GM12801 (cell line): ENCODE results near the gene CD48.

Experiments used
- TF ChIP-seq, protein P1 (sequence below): IDR thresholded peaks from one replicate; pipeline ENCODE4 v1.5.1; 2011; ENCODE audit warnings: control low read depth; ENCODE audit not compliant: insufficient read length; ENCODE audit errors: extremely low read depth

Gene CD48

DNA sequence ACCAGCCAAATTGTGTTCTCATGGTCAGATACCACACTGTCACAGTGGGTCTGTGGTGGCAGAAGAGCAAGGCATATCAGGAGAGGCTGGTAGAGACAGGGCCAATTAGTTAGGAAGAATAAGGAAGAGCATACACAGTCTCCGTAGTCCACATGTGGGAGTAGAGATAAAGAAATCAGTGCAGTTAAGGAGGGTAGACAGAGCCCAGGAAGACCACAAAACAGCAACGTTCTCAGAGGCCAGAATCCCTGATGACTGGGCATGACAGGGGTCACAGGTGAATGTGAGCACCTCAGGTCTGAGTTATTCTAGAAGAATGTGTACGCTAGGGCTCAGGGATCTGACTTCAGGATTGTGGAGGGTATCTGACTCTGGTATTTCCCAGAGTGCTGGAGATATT is 31.7 kb downstream of the CD48 start:
- TF ChIP-seq, protein P1, sequence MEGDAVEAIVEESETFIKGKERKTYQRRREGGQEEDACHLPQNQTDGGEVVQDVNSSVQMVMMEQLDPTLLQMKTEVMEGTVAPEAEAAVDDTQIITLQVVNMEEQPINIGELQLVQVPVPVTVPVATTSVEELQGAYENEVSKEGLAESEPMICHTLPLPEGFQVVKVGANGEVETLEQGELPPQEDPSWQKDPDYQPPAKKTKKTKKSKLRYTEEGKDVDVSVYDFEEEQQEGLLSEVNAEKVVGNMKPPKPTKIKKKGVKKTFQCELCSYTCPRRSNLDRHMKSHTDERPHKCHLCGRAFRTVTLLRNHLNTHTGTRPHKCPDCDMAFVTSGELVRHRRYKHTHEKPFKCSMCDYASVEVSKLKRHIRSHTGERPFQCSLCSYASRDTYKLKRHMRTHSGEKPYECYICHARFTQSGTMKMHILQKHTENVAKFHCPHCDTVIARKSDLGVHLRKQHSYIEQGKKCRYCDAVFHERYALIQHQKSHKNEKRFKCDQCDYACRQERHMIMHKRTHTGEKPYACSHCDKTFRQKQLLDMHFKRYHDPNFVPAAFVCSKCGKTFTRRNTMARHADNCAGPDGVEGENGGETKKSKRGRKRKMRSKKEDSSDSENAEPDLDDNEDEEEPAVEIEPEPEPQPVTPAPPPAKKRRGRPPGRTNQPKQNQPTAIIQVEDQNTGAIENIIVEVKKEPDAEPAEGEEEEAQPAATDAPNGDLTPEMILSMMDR, result no peak

DNA sequence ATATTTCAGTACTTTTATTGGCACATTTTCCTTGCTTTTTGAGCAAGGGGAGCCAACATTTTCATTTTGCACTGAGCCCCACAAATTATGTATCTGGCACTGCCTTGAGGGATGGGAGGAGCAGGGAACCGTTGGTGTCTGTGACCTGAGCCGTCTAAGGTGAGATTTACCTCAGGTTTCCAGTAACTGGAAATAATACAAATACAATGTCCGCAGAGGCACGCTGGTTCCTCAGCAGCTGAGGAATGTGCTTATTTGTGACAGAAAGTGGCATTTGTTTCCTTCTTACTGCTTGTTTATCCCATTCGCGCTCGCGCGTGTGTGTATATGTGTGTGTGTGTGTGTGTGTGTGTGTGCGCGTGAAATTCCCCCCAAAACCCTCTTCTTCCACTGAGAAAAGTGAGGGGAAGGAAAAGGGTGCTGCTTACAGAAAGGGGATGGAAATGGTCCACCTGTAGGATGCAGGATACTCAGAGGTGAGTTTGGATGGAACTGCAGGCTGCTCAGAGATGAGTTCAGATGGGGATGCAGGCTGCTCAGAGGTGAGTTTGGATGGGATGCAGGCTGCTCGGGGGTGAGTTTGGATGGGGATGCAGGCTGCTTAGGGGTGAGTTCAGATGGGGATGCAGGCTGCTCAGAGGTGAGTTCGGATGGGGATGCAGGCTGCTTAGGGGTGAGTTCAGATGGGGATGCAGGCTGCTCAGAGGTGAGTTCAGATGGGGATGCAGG is 34.6 kb downstream of the CD48 start:
- TF ChIP-seq, protein P1, result no peak

DNA sequence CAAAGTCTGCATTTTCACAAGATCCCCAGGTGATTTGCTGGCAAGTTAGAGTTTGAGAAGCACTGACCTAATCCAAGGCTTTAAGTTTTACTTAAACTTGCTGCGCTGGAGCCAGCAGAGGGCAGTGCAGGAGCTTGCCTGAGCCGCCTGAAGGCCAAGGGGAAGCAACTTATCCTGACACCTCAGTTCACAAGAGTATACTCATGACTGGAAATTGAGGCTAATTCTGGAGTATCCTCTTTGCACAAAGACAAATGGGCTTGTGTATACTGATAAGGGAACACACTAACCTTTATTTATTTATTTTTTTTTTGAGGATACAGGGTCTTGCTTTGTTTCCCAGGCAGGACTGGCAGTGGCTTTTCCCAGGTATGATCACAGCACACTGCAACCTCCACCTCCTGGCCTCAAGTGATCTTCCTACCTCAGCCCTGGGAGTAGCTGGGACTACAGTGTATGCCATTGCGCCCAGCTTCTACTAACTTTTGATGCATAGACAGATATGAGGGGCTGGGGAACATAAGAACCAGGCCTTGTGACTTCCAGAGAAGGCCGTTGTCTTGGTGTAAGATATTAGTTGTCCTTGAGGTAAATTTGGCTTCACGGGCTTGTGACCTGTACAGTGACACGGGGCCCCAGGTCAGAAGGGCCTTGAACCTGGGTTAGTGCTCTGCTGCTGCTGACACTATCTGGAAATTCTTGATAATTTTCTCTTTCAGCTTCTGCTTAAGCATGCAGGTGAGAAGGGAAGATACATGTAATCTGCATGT is 35.8 kb downstream of the CD48 start:
- TF ChIP-seq, protein P1, result no peak

DNA sequence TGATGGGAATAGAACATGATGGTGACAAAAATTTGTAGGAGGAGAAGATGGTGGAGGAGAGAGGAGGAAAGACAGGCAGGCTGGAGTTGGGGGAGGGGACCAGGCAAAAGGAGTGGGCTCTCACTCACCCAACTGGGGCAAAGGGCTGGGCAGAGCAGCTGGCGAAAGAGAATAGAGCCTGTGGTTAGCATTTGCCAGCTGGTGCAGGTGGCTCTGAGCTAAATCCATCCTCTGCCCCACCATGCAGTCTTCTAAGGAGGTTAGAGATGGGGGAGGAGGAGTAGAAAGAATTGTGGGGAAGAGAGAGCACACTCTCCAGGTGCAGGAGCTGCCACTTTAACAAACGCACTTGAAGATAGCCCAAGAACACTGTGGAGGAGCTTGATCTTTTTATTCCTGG is 37.2 kb downstream of the CD48 start:
- TF ChIP-seq, protein P1, result no peak

DNA sequence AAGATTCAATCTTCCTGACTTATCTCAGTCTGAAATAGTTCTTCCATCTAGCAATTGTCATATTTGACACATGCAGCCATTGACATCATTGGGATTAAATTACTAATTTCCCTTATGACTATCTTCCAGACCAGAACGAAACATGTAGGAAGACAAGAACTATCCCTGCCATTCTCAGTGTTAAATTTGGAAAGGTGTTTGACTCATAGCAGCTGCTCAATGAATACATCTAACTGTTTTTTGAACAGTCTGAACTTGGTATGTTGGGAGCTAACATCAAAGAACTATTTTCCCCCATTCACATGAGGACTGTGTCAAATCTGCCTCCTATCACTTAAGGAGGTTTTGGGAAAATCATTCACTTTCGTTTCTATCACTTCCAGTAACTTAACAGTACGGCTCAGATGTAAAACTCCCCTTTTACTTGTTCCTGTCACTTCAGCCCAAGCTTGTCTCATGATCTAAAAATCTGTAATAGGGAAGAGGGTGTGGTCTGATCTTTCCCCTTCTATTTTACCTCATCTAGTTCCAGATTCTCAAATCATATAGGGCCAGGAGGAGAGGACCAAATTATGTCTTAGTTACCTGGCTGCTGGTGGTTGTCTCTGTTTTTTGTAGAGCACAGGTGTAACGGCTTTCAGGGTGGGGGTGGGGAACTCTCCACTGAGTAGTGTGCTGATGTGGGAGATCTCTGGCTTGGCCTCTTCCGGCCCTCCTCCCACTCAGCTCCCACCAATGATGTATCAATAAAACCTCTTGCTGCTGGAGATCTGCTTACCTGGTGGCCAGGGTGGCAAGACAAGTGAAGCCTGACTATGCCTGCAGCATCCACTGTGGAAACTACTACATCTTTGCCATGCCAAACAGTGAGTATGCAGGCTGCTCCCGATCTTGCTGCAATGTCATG is 38.6 kb downstream of the CD48 start:
- TF ChIP-seq, protein P1, result no peak

DNA sequence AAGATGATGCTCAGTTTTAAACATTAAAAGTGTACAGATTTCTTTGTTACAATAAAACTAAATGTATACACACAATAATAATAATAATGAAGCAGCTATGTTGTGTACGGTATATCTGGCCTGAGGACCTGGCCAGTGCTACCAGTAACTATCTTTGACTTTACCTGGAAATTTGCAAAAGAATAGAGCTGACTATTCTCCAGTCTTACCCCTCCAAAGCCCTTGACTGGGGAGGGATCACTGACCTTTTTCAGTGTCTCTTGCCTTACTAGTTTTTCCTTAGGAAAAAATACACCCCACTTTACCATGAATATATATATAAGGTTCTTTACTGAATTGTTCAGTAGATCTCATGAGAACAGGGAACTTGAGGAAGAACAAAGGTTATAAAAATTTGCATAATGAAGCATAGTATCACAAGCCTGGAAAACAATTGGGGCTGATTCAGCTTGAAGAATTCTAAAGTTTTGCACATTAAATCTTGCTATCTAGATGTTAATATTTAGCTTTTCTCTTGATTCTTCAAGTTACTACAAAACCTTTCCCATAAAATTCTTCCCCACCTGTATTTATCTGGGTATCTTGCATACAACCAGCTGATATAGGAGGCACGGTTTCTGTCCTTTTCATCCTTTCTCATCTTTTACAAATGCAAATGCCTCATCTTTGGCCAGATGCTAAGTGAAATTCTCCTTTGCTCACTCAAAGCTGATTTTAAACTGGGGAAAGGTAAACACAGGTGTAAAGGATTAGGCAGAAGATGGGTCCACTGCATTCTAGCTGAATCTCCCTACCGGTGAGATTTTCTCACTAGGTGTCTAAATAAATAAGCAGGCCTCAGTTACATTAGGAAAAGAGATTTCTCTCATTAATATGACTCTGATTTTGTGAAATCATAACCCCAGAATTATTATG is 39.8 kb downstream of the CD48 start:
- TF ChIP-seq, protein P1, result no peak
